Fibroblast of lung (primary cell): ENCODE data around the gene DIP2C. TPM values are rescaled to one million over a fixed set of nuclear protein-coding genes. Genes with fewer than 3 reads are reported as not detected.

Experiments used
- DNase-seq, 2 donors: peaks; one replicate each; pipeline versions ENCODE4 v3.0.0 to v3.0.0-alpha.2; 2010; ENCODE audit warnings: low read depth in 2 of 2
- H2AFZ ChIP-seq: 2 replicates; pipeline ENCODE4 v1.5.1; 2012; ENCODE audit warnings: low read length, control low read depth, inconsistent platforms
- H3K27ac ChIP-seq: 2 replicates; pipeline ENCODE4 v1.5.1; 2011; ENCODE audit warnings: low read length, control low read depth; ENCODE audit not compliant: insufficient read depth
- H3K27me3 ChIP-seq: 2 replicates; pipeline ENCODE4 v1.5.1; 2011; ENCODE audit warnings: mild to moderate bottlenecking, low read length; ENCODE audit not compliant: control insufficient read depth, insufficient read depth
- H3K36me3 ChIP-seq: 2 replicates; pipeline ENCODE4 v1.5.1; 2011; ENCODE audit warnings: low read length; ENCODE audit not compliant: control insufficient read depth, insufficient read depth
- H3K4me1 ChIP-seq: 2 replicates; pipeline ENCODE4 v1.5.1; 2011; ENCODE audit warnings: low read length; ENCODE audit not compliant: control insufficient read depth, insufficient read depth; ENCODE audit errors: extremely low read depth
- H3K4me2 ChIP-seq: 2 replicates; pipeline ENCODE4 v1.5.1; 2011; ENCODE audit warnings: low read length, control low read depth; ENCODE audit not compliant: insufficient read depth; ENCODE audit errors: extremely low read depth
- H3K4me3 ChIP-seq, 4 experiments: fragments of 200-600 bp in 1 of 4; sonication (generic) in 1 of 4; replicated peaks in 1 of 4; 2 replicates each; pipeline ENCODE4 v1.5.1; 2011 to 2016; ENCODE audit warnings: low read length in 4 of 4, low read depth in 3 of 4, mild to moderate bottlenecking in 3 of 4, control low read depth in 2 of 4, inconsistent platforms in 1 of 4, mixed read lengths in 1 of 4; ENCODE audit not compliant: insufficient read depth in 1 of 4; ENCODE audit errors: control extremely low read depth in 1 of 4
- H3K79me2 ChIP-seq: 2 replicates; pipeline ENCODE4 v1.5.1; 2012; ENCODE audit warnings: mild to moderate bottlenecking, low read length, inconsistent platforms; ENCODE audit not compliant: control insufficient read depth, insufficient read depth
- H3K9ac ChIP-seq: 2 replicates; pipeline ENCODE4 v1.5.1; 2011; ENCODE audit warnings: mild to moderate bottlenecking, low read length, control low read depth; ENCODE audit not compliant: insufficient read depth
- H3K9me3 ChIP-seq: 2 replicates; pipeline ENCODE4 v1.5.1; 2012; ENCODE audit warnings: low read depth, low read length; ENCODE audit not compliant: control insufficient read depth, insufficient read depth
- H4K20me1 ChIP-seq: 2 replicates; pipeline ENCODE4 v1.5.1; 2011; ENCODE audit warnings: low read length; ENCODE audit not compliant: control insufficient read depth, insufficient read depth; ENCODE audit errors: extremely low read depth
- CTCF ChIP-seq, 2 donors: IDR thresholded peaks in 1 of 2; conservative IDR thresholded peaks in 1 of 2; 1 replicate in 1 of 2; 2 replicates in 1 of 2; pipeline ENCODE4 v1.5.1; 2011 to 2012; ENCODE audit warnings: low read length in 2 of 2, control low read depth in 1 of 2, inconsistent platforms in 1 of 2, low read depth in 1 of 2, mild to moderate bottlenecking in 1 of 2
- EZH2 ChIP-seq: IDR thresholded peaks from 2 replicates; pipeline ENCODE4 v1.5.1; 2012; ENCODE audit warnings: low read length, control low read depth, mild to moderate bottlenecking; ENCODE audit errors: missing control alignments
- polyA plus RNA-seq, 2 donors: library from polyadenylated mRNA; depleted of rRNA in 1 of 2; stranded (reverse) in 1 of 2; unstranded in 1 of 2; fragments of >200 nt; gene quantifications; 2 replicates each; pipeline ENCODE4 v1.2.1, GENCODE V29; 2011 to 2012; ENCODE audit warnings: missing spikeins in 1 of 2
- total RNA-seq: library from RNA; depleted of rRNA; stranded (reverse); fragments of >200 nt; gene quantifications from 2 replicates; pipeline ENCODE4 v1.2.1, GENCODE V29; 2014

DIP2C gene
- total and polyA plus RNA-seq, 2 donors (not counting 1 experiment from before 2014, with no cell fraction given): 10.7 to 18.3 TPM

- no peaks in the 10 kb centered on the region for H3K36me3 ChIP-seq
- no peak overlapping the region for H2AFZ ChIP-seq
- no peaks in the 10 kb centered on the region for H3K79me2 ChIP-seq
- no peak overlapping the region for H3K9ac ChIP-seq
- H3K4me3 ChIP-seq: no peak overlapping the region
- H3K4me1 ChIP-seq: no peaks in the 10 kb centered on the region
- TF ChIP-seq CTCF (conservative IDR thresholded peaks at IDR 0.05 in 1 of 2, IDR thresholded peaks at IDR 0.05 in 1 of 2; ENCODE audit: low read depth in 1 of 2, low read length in 2 of 2) (no peak), EZH2 (no peak)
- no peaks in the 10 kb centered on the region for H3K27me3 ChIP-seq
- no peaks in the 10 kb centered on the region for H4K20me1 ChIP-seq
- H3K4me2 ChIP-seq: no peak overlapping the region
- no peak for DNase-seq
- H3K27ac ChIP-seq: no peak overlapping the region
- no peaks in the 10 kb centered on the region for H3K9me3 ChIP-seq
These were observed 249.3 kb downstream of the DIP2C start for GRCh38 chr10:440127-440526.

- Histone ChIP-seq H3K9me3 (no peaks in the 10 kb centered on the region), H4K20me1 (no peaks in the 10 kb centered on the region), H3K36me3 (no peaks in the 10 kb centered on the region), H3K27me3 (no peaks in the 10 kb centered on the region), H3K9ac (no peak overlapping the region), H2AFZ (no peak overlapping the region), H3K79me2 (no peaks in the 10 kb centered on the region), H3K4me3 (no peak overlapping the region), H3K27ac (no peak overlapping the region), H3K4me2 (no peak overlapping the region), H3K4me1 (no peaks in the 10 kb centered on the region)
- TF ChIP-seq CTCF (conservative IDR thresholded peaks at IDR 0.05 in 1 of 2, IDR thresholded peaks at IDR 0.05 in 1 of 2; ENCODE audit: low read depth in 1 of 2, low read length in 2 of 2) (no peak), EZH2 (no peak)
- DNase-seq: no peak
These were observed 251.6 kb downstream of the DIP2C start for GRCh38 chr10:437698-438490.

- no peaks in the 10 kb centered on the region for H4K20me1 ChIP-seq
- no peaks in the 10 kb centered on the region for H3K79me2 ChIP-seq
- TF ChIP-seq CTCF (conservative IDR thresholded peaks at IDR 0.05 in 1 of 2, IDR thresholded peaks at IDR 0.05 in 1 of 2; ENCODE audit: low read depth in 1 of 2, low read length in 2 of 2) (no peak), EZH2 (no peak)
- H3K4me2 ChIP-seq: no peak overlapping the region
- no peak overlapping the region for H3K9ac ChIP-seq
- no peak overlapping the region for H2AFZ ChIP-seq
- H3K27me3 ChIP-seq: no peaks in the 10 kb centered on the region
- no peaks in the 10 kb centered on the region for H3K9me3 ChIP-seq
- H3K36me3 ChIP-seq: no peaks in the 10 kb centered on the region
- no peak overlapping the region for H3K4me3 ChIP-seq
- H3K27ac ChIP-seq: no peak overlapping the region
- H3K4me1 ChIP-seq: no peaks in the 10 kb centered on the region
- no peak for DNase-seq
These were observed 252.4 kb downstream of the DIP2C start for GRCh38 chr10:436911-437665.
